NCI-H82 treated with DMSO at 0.1 percent for 48 hours (cell line): ENCODE results near the gene ZNF519.
"Not testable (repeated sequence)": the region's sequence is repeated elsewhere in the genome, so short reads cannot be mapped to it uniquely, and the experiment has no call there.

Experiments
- DNase-seq: peaks from one replicate; lab custom pipeline; 2025; ENCODE audit not compliant: unreplicated experiment; lab: John Stamatoyannopoulos, UW

The ZNF519 gene

DNA sequence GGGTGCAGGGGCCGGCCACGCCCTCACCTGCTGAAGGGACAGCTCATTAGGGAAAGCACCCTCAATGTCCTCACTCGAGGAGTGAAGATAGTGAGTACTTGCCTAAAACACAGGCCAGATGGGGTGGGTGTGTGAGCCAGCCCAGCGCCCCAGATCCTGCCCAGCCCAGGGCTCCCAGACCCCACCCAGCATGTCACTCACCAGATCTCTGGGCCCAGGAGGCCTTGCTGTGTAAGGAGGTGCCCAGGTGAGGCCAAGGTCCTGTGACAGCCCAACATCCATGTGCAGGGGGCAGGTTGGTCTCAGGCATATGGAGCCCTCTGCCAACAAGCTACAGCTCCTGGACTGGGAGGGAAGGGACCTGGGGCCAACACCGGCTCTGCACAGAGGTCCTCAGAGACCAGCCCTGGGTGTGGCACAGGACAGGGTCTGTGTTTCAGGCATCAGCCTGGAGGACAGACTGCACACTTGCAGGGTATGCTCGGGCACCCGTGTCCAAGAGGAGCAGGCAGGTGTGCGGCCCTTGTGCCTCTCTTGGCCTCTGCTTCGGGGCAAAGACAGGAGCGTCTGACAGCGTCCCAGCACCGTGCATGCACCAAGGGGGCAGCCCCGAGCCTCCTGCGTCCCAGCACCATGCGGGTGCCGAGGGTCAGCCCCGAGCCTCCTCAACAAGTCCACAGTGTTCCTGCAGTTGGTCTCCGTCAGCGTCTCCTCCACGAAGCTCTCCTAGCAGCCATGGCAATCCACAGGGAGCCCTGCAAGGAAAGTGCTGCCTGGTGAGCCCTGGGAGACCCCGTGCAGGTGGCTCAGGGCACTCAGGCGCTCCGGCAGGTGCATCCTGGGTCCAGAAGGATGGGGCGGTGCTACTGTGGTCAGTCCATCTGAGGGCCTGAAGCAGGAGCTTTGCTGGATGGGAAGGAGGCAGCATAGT lies 16.0 kb upstream of the ZNF519 start:
- DNase-seq = not testable (repeated sequence)

DNA sequence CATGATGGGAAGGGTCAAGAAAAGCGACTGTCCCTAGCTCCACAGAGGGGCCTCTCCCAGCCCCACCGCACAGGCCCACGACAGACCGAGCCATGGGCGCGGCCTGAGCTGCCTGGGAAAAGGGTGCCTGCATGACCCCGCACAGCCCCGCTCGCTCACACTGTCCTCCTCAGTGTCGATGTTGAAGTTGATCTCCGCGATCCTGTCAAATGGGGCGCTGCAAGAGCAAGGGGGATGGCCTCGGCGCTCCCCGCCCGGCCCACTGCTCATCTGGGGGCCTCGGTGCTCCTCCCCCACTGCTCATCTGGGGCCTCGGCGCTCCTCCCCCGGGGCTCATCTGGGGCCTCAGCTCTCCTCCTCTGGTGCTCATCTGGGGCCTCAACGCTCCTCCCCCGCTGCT lies 14.5 kb upstream of the ZNF519 start:
- not testable (repeated sequence) for DNase-seq

DNA sequence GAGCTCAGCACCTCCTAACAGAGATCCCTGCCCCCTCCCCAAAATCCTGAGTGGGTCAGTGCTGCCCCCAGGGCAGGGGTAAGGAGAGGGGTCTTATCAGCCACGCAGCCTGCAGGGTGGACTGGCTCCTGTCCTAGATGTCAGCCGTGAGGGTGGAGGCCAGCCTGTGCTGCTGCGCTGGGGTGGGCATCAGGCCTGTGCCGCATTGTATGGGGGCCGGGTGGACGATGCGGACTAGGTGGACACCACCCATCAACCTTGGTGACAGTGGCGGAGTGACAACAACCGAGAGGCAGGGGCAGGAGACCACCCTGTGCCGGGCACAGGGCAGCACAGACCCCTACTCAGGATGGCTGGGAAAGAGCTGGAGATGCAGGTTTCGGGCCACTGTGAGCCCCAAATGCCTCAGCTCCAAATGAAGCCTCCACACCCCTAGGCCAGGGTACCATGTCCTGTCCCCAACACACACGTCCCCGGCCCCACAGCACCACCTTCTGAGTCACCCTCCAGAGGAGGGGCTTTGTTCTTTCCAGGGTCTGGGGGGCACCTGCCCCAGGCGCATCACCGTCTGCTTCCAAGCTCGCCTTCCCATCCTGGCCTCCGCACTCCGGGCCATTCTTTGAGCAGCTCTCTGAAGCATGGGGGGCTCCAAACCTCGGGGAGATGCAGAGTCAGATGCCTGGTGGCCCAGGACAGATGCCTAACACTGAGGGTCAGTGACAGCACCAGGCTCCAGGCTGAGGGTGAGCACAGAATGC lies 13.5 kb upstream of the ZNF519 start:
- DNase-seq = not testable (repeated sequence)

DNA sequence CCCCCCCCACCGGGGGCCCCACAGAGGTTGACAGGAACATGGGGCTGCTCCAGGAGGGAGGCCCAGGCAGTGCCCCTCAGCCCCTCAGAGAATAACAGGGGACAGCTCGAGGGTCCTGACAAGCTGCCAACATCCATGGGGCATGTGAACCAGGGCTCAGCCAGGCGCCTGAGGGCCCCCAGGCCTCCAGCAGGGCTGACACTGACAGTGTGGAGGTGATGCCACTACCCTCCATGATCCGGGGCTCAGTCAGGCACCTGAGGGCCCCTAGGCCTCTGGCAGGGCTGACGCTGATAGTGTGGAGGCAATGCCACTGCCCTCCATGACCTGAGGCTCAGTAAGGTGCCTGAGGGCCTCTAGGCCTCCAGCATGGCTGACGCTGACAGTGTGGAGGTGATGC lies 12.8 kb upstream of the ZNF519 start:
- DNase-seq = not testable (repeated sequence)

- DNase-seq = no peak
Observed at GRCh38 chr18:14144628-14144895, 12.3 kb upstream of the ZNF519 start.

DNA sequence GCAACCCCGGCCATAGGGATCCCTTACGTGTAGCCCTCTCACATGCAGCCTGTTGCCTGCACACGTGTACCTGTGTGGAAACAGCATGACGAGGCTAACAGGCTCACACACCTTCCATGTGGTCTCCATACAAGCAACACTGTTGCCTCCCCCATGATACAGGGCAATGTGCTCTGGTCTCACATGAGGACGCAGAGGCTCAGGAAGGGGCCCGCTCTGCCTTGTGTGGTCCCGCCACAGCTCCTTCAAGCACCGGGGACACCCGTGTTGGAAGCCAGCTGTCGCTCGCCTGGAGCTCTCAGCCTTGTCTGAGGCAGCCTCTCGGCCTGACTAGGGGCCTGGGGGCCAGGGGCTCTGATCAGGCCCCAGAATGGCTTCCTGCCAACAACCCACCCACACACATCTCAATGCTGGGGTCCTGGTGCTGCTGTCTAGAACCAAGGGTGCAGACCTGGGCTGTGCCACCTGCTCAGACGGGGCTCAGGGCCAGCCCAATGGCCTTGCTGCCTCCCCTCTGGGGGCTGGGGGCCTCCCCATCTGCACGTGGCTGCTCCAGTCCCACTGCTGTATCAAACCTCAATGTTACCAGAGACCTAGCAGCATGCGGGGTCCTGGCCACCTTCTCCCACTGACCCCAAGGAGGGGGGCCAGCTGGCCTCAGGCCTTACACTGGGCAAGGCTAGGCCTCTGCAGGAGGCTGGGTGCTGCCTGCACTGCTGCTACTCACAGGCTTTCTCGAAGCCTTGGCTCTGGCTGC lies 11.8 kb upstream of the ZNF519 start:
- DNase-seq = not testable (repeated sequence)

- not testable (repeated sequence) for DNase-seq
Observed at GRCh38 chr18:14143396-14143795, 11.2 kb upstream of the ZNF519 start.

DNA sequence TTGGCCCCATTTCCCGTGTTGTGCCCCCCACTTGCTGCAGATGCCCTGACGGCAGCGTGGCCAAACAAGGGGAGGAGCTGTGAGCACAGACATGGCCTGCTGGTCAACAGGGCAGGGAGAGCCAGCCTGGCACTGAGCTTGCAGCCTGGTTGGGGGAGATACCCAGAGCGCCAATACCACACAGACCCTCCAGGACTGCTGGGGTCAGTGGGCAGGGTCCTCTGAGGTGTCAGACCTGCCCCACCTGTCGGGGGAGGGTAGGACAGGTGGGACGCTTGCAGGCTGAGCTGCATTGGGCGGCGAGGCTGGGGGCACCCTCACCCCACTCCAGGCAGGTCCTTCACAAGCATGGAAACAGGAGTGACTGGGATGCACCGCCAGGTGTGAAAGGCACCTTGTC lies 9.9 kb upstream of the ZNF519 start:
- not testable (repeated sequence) for DNase-seq

GRCh38 chr18:14139583-14139982 lies 7.3 kb upstream of the ZNF519 start:
- DNase-seq = not testable (repeated sequence)

DNA sequence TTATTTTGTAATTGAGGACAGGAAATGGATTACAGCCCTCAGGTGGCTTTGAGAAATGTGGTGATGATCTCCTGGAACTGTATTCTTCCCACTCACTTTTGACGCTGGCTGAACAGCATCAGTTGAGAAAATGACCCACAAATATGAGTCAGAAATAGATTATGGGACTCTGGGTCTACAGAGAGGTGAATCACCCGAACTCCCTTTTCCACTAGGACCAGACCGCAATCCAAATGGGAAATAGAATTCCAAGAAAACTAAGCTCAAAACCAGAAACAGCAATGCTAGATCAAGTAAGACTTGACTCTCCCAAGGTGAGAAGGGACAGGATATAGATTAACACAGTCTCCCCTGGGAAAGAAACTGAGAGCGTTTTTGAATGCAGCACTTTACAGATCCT lies 5.7 kb upstream of the ZNF519 start:
- DNase-seq = not testable (repeated sequence)

DNA sequence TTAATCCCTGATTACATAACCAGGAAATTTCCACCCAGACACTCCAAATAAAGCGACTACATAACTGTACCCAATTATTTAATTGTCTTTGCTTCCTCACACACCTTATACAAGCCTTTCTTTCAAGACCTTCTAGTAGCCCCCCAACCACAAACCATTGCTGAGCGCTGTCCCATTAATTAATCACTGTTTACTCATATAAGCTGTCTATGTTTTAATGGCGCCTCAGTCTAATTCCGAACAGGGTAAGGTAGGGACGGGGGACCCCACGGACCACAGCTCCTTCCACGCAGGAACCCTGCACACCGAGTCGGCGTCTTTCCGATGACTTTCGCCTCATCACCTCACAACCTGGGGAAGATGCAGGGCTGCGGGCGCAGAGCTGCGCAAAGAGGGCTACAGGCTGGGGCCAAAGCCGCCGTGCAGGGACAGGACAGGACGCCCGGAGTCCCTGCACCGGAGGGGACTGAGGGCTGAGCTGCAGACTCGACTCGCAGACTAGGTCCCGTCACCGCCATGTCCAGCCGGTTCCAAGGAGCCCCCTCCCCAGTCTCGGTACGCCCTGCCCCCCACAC lies 452 bp downstream of the ZNF519 start:
- not testable (repeated sequence) for DNase-seq

DNA sequence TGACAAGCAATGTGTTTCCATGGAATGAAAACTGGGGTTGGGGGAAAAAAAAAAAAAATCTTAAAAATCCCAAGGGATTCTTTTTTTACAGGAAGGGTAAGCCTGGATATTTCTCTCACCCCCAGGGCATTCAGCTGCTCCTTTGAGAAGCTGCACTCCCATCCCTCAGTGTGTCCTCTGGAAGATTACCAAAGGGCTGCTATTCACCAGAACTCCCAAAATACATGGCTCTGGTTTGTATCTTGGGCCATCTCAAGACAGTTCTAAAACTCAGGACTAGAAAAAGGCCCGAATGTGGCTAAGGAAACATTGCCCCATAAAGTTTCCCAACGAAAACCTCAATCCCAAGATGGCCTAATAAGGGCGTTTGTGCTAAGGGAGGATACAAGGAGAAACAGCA lies 1.4 kb downstream of the ZNF519 start:
- DNase-seq = not testable (repeated sequence)

GRCh38 chr18:14124689-14125088 lies 7.5 kb downstream of the ZNF519 start:
- no peak for DNase-seq

GRCh38 chr18:14122097-14122496 lies 10.1 kb downstream of the ZNF519 start:
- no peak for DNase-seq

DNA sequence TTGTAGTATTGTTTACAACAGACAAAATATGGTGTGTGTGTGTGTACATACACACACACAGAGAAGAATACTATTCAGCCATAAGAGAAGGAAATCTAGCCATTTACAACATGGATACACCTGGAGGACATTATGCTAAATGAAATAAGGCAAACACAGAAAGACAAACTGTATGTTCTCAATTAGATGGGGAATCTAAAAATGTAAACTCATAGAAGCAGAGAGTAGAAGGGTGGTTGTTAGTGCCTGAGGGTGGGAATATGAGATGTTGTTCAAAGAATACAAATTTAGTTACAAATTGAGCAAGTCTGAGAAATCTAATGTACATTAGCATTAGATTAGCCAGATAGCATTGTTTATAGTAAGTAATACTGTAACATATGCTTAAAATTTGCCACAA lies 11.3 kb downstream of the ZNF519 start:
- DNase-seq = no peak

DNA sequence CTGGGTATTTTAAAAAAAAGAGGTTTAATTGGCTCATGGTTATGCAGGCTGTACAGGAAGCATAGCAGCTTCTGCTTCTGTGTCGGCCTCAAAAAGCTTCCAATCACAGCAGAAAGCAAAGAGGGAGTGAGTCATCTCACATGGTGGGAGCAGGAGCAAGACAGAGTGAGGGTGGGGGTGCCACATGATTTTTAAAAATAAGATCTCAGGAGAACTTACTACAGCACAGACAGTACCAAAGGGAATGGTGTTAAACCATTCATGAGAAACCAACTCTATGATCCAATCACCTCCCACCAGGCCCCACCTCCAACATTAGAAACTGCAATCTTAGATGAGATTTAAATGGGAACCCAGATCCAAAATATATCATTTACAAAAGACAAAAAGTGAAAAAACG lies 14.6 kb downstream of the ZNF519 start:
- no peak for DNase-seq

GRCh38 chr18:14106906-14107305 lies 25.3 kb downstream of the ZNF519 start:
- DNase-seq = no peak

GRCh38 chr18:14104906-14105748 lies 27.1 kb downstream of the ZNF519 start:
- no peak for DNase-seq

DNA sequence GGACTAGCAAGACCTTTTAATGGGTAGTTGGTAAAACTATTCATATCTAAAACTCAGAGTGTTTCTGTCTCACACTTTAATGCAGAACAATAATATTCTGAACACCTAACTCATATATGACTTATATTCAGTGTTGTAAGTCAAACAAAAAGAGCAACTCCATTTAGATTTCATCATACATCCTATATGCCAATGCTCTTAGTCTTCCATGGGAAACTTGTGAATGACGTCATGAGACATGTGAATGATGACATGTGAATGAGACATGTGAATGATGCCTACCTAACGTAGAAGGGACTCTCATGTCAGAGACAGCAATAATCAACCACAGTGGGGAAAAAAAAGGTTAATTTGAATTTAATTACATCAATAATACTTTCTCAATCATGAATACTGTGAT lies 28.0 kb downstream of the ZNF519 start:
- no peak for DNase-seq
